Activated CD4-positive, CD25-positive, alpha-beta regulatory T cell treated with anti-CD3 and anti-CD28 coated beads, Interleukin-2, amount 50 U/mL, for 24 hours (primary cell): Measurements from ENCODE around the gene SH2D1A.
"Not testable (repeated sequence)": the region's sequence is repeated elsewhere in the genome, so short reads cannot be mapped to it uniquely, and the experiment has no call there.

Experiments
- ATAC-seq, 2 donors: fragments of 150-1000 bp; cut with Tn5 transposase; one replicate each; pipeline ENCODE4 v1.10.0; 2021; ENCODE audit warnings: mild to moderate bottlenecking in 1 of 2, moderate library complexity in 1 of 2

Gene SH2D1A

DNA sequence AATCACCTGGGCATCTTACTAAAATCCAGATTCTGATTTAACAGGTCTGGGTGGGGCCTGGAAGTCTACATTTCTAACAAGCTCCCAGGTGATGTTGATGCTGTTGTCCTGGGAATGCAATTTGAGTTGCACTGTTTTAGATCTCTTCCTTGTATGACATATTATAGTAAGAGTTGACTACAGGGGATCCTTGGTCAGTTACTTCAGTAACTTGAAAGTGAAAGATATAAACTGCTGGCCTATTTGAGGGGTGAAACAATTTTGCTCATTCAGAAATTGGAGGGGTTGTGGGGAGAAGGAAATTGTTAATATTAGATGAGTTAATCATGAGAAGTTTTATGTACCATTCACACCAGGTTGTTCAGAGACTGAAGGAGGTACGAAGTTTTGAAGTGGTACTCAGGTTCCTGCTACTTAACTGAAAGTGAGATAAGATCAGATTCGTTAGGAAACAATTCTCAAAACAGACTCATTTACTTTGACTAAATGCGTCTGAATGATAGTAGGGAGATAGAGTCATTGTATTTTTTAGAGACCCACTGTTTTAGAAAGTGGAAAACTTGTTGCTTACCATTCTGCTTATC is 12.5 kb downstream of the SH2D1A start:
- peak; percentile 83 to 84 for ATAC-seq

DNA sequence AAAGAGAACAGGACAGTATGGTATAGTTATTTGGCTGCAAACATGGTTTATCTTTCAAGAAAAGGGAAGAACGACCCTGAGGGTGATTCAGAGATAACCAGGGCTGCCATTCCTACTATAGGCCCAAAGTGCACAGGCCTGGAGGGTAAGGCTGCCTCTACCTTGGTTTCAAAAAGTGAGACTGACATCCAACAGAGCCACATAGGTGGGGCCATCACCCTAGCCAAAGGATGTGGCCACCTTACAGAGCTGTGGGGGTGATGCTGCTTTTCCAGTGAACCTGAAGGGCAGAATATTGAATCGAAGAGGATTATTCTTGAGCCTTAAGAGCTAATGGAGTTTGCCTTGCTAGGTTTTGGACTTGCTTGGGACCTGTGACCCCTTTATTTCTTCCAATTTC is 15.7 kb downstream of the SH2D1A start:
- no peak for ATAC-seq

DNA sequence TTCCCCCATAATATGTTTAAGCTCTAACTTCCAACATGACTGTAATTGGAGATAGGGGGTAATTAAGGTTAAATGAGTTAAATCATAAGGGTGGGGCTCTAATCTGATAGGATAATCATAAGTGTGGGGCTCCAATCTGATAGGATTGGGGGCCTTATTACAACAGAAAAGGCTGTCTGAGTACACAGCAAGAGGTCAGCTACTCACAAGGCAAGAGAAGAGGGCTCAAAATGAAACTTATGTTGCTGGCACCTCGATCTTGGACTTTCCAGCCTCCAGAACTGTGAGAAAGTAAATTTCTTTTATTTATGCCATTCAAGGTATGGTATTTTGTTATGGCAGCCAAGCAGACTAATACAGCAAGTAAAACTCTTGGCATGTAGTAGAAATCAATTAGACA is 16.4 kb downstream of the SH2D1A start:
- ATAC-seq = no peak

DNA sequence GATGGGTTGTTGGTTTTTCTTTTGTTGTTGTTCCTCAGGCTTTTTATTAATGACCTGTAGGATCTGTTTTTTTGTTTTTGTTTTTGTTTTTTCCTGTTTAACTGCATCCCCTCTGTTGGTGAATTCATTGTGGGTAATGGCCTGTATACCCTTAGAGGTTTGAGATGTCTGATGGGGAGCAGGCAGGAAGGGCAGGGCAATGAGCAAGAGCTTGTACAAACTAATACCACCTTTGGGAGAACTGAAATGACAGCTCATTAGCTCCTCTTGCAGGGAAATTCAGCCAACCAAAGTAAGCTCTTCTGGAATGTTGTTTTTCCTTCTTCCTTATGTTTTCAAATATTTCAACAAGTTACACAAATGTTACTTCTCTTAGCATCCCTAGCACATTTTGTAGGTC is 23.4 kb downstream of the SH2D1A start:
- no peak for ATAC-seq

- ATAC-seq = no peak
Observed at GRCh38 chrX:124373348-124373747, 27.0 kb downstream of the SH2D1A start.

DNA sequence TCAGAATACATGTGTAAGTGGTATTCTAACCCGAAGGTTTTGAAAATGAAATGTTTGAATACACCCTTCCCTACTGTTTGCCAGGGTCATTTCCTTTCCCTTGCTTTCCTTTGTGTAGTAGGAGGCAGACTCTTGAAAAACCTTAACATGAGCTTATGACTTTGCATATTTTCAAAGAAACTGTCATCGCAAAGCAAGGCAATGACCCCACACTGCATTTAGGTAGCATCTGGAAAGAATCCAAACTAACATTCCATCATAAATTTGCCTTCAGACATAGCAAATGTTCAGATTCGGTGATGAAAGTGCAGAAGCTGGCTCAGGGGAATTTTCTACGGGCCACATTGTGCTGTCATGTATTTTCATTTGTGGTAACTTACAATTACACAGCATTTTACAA is 32.3 kb downstream of the SH2D1A start:
- ATAC-seq = no peak

DNA sequence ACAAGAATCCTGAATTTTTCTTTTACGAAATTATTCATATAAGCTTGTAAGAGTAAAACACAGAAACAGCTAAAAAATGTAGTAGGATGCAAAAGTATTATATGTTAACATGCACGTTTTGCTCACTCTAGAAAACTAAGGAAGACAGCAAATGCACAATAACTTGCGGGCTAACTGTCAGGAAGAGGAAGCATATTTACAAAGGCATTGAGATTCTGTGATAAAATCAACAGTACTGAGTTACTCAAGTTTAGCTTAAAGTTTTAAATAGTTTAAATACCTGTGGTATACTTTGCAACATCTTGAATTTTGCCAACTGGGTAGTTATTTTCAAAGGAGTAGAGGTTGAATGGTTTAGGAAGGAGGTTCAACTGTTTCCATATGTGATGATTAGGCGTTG is 37.0 kb downstream of the SH2D1A start:
- no peak for ATAC-seq

DNA sequence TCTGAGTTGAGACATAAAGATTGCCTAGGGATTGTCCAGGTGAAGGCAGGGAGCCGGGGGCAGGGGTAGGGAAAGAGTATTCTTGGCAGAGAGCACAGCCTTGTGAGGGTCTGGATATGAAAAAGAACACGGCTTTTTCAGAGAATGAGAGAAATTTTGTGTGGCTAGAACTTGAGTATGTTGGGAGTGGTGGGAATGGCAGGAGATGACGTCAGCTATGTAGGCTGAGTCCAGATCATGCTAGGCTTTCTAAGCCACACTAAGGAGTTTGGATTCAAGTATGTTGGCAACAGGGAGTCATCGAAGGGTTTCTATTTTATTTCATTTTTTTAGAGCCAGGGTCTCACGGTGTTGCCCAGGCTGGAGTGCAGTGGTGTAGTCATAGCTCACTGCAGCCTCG is 40.0 kb downstream of the SH2D1A start:
- ATAC-seq = no peak

DNA sequence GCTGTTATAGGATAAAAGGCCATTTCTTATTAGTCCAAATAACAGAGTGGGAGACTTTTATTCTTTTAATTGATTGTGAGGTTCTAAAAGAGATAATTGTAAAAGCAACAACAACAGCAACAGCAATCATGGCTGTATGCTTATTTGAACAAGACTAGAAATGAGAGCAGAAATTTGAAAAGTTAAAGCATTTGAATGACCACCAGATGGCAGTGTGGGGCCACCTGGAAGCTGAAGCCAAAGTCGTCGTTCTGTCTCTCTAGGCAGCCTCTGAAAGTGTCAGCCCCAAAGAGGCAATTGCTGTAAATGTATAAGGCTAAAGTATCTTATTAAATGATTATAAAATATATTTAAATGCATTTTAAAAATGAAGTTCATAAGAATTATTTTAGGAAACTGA is 42.2 kb downstream of the SH2D1A start:
- ATAC-seq = peak; percentile 36 to 41

GRCh38 chrX:124392794-124393193 is 46.4 kb downstream of the SH2D1A start:
- no peak for ATAC-seq

- no peak for ATAC-seq
Observed at GRCh38 chrX:124393238-124393637, 46.9 kb downstream of the SH2D1A start.

- ATAC-seq = no peak
Observed at GRCh38 chrX:124393659-124394058, 47.3 kb downstream of the SH2D1A start.

GRCh38 chrX:124395145-124395880 is 49.0 kb downstream of the SH2D1A start:
- ATAC-seq = no peak

DNA sequence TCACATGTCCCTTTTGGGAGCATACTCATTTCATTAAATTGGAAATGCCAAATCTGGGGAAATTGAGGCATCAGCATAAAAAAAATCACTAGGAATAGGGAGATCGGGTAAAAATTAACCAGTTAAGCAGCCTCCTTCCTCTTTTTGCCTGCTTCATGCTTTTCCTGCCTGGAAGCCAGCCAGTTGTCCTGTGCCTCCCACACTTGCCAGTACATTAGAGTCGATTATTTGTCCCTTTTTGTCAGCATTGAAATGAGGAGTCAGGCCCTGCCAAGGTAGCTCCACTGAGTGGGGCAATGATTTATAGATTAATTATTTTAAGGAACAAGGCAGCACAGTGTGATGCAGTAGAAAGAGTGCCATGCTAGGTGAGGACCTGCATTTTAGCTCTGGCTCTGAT is 55.3 kb downstream of the SH2D1A start:
- no peak for ATAC-seq

DNA sequence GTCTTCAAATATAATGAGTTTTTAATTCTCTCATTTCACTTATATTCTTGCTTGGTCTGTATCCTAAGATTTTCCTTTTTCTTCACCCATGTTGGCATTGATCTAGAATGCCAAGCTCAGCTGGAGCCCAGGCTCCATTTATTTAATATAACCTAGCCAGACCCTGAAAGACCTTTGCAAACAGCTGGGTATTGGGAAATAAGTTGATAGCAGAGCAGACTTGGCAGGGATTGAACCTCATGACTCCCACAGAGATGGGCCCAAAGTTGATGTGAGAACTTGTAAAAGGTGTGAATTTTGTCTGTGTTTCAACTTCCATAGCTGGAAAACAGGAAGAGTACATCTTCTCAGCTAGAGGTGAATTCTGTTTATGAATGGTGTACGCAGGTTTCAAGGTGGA is 59.5 kb downstream of the SH2D1A start:
- no peak for ATAC-seq

DNA sequence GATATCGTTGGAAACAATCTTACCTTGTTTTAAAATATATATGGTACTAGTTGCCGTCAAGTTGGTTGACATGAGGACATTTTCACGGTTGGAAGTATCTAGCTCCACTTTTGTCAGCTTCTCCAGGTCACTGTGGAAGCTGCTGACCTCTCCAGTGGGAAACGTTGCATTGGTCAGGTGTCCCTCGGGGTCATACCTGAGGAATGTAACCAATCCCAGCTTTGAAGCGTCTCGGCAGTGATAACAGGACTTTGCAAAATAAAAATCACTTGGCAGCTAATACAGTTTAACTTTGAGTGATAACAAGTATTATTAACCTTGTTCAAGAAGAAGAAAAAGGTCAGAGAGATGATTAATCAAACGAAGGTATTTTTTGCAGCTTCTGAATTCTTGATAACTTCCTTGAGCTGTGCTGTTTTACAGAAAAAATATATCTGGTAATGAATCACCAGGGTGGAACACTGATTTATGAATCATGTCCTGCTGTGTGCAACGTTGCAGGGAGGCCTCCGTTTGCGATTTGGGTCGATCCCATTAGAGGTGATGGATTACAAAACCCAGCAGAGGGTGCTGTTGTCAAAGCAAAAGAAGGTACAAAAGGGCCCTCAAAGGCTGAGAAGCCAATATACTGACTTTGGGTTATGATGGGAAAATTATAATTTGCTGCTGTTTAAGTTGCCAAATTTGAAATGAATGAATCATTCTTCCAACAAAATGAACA is 60.1 kb downstream of the SH2D1A start:
- ATAC-seq = peak; percentile 97

DNA sequence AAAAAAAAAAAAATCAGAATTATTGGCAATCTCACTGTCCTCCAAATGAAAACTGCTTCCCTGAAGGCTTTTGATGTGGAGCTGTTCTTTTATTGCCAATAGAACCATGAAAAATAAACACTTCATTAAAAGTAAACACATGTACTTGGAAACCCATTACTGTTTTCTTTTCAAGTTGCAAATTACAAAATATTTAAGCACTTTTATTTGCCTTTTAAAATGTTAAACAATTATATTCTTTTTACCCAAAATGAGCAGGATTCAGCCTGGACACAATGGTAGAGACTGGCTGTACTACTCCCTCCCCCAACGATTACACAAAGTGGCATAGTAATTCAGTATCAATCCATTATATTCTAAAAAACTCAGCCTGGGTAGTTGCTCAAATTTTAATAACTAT is 60.9 kb downstream of the SH2D1A start:
- no peak for ATAC-seq

- not testable (repeated sequence) for ATAC-seq
Observed at GRCh38 chrX:124408380-124408779, 62.0 kb downstream of the SH2D1A start.

DNA sequence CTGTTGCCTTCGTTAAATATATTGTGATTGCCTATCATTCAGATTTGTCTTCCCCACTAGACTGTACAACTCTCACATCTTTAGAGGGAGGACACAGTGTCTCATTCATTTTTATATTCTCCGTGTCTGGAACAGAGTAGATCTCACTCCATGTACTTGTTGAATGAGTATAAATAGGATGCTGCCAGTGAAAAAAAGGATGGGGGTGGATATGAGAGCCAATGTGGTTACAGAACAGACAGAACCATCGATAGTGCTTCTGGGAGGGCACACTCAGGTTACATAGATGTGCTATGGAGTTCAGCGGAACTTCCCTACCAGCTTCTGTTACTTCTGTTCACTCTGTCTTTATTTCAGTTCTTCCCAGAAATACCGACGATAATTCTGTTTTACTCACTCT is 66.9 kb downstream of the SH2D1A start:
- no peak for ATAC-seq

DNA sequence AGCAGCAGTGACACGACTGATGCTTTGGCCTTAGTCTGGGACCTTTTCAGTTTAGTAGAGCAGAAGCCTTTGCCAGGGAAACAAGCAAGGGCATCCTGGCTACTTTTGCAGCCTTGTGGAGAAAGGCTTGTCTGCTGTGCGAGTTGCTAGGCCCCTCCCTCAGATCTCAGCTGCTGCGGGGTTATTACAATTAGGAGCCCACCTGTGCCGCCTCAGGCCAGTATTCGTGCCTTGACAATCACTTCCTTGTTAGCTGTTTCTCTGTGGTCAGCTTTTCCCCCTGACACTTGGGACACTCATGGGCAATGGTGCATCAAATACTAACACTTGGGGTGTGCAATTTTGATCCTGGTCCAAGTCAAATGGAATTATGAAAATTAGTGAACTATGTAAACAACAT is 67.9 kb downstream of the SH2D1A start:
- no peak for ATAC-seq

DNA sequence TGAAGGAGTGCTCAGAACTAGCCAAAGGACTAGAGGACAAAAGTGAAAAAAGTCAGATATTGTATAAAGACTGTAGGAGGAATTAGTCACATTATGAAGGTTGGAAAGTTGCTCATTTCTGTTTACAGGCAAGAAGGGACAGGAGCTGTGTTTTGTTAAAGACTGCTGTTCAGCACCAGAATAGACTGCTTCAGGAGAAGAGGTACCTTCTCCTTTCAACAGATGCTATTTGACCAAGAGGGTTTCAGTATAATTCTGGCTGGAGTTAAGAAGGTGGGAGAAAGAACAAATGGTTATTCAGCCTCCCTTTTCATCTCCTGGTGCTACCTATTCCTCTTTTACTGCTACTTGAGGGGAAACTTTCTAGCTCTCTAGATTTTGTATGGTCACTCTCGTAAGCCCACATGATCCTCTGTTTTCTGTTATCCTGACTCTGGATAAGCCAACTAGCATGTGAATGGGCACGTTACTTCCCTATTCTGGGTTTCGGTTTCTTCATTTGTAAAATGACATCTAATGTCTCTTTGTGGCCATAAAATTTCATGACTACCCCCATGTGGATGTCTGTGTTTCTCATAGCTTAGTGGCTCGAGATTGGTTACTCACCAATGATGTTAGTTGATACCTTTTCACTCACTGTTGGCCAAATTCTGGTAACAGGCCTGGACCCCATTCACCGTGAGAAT is 68.9 kb downstream of the SH2D1A start:
- no peak for ATAC-seq

- ATAC-seq = no peak
Observed at GRCh38 chrX:124421898-124422655, 75.7 kb downstream of the SH2D1A start.
